Psoas muscle (tissue), 8 donors: ENCODE results near the gene PRKCH. TPM values are rescaled to one million over a fixed set of nuclear protein-coding genes. Genes with fewer than 3 reads are reported as not detected.

ENCODE experiments used
- ATAC-seq, 4 donors: fragments of 200-7000 bp; cut with Tn5 transposase; one replicate each; pipeline ENCODE4 v1.9.1; 2020; ENCODE audit warnings: moderate library complexity in 3 of 4, mild to moderate bottlenecking in 2 of 4
- DNase-seq, 2 donors: peaks; one replicate each; pipeline ENCODE4 v3.0.0-alpha.2; 2020
- H3K27ac ChIP-seq: fragments of 200-600 bp; one replicate; pipeline ENCODE4 v1.8.0; 2022
- H3K27me3 ChIP-seq, 3 donors: fragments of 200-600 bp in 1 of 3; one replicate each; pipeline versions ENCODE4 v1.6.1 to v1.8.0; 2013 to 2022; ENCODE audit warnings: low read length in 2 of 3, mild to moderate bottlenecking in 2 of 3, moderate library complexity in 1 of 3; ENCODE audit not compliant: insufficient read depth in 3 of 3
- H3K36me3 ChIP-seq, 2 donors: fragments of 200-600 bp in 1 of 2; one replicate each; pipeline versions ENCODE4 v1.6.1 to v1.8.0; 2013 to 2022; ENCODE audit warnings: low read depth in 1 of 2, mild to moderate bottlenecking in 1 of 2, moderate library complexity in 1 of 2; ENCODE audit not compliant: insufficient read depth in 1 of 2
- H3K4me1 ChIP-seq: fragments of 200-600 bp; one replicate; pipeline ENCODE4 v1.8.0; 2022
- H3K4me3 ChIP-seq: fragments of 200-600 bp; one replicate; pipeline ENCODE4 v1.8.0; 2022; ENCODE audit warnings: mild to moderate bottlenecking
- H3K9me3 ChIP-seq: fragments of 200-600 bp; one replicate; pipeline ENCODE4 v1.8.0; 2022
- WGBS, 3 donors: extraction: QIAGEN DNeasy Blood & Tissue Kit; methylation state at CpG; one replicate each; pipeline versions ENCODE4 v1.1.6 to v1.1.7; 2013; 5-methylcytosine and 5-hydroxymethylcytosine counted together
- intact Hi-C, 2 donors: fragments of 100-400 bp; cut with DNase I; formaldehyde crosslinking; loops; one replicate each; pipeline versions ENCODE4 v1.11.0 to v1.14.2; 2022
- polyA plus RNA-seq, 3 donors: library from polyadenylated mRNA; stranded (reverse); fragments of 200-250 nt; gene quantifications; one replicate each; pipeline ENCODE4 v1.2.3, GENCODE V29; 2013
- total RNA-seq, 4 donors: library from RNA; stranded (reverse); fragmentation: NEBNext Ultra II Directional in 2 of 4; extraction: Animal tissue kit (Norgen Biotek cat#: 25700) in 2 of 4; gene quantifications; one replicate each; pipeline versions ENCODE4 v1.2.1 to v1.2.4, GENCODE V29; 2021 to 2023
- TF ChIP-seq, protein P1 (sequence below): fragments of 200-600 bp; IDR thresholded peaks from one replicate; pipeline ENCODE4 v1.8.0; 2022; ENCODE audit warnings: antibody characterized with exemption
- donor health status: healthy with polysubstance abuse.
- donor health status: DM: no; HTN: no; CAD: no; lungs with moderate emphysema.
- donor health status: Bipolar disorder and iron deficiency.
- donor health status: healthy.
- donor health status: DM: yes; HTN: yes; CAD: no.
- donor health status: DM: no; HTN: no; CAD: no.
- donor health status: DM: no; HTN: no; CAD: no.
- donor health status: DM: yes; HTN: yes; CAD: no.

The PRKCH gene
- total and polyA plus RNA-seq, 7 donors = 5.9 to 17.9 (median 11.1) TPM

DNA sequence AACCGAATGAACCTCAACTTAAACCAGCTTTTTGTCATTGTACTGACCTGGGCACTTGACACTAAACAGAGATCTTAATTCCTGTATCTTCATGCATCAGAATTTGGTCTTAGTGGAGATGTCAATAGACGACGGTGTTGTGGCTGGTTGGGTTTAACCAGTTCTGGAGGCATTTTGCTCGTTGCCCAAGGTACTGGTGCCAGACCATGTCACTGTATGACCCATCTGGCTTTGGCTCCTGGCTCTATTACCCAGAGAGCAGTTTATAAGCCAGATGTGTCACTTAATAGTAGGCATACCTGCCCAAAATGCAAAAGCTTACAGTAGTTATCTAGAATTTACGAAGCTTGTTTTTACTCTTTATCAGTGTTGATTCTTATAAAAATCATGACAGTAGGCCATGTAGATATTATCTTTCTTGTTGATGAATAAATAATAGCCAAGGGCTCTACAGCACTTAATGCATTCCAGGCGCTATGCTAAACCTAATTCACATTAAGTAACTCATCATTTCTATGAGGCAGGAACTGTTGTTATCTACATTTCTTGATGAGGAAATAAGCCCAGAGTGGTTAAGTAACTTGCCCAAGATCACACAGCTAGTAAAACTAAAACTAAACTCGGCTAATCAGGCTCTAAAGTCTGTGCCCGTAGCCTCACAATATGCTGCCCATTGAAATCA lies 194.2 kb downstream of the PRKCH start:
- H3K9me3 ChIP-seq = no peaks in the 10 kb centered on the region
- no peaks in the 10 kb centered on the region for H3K27me3 ChIP-seq
- peaks cover 28% of the 10 kb centered on the region for H3K4me1 ChIP-seq
- WGBS, 3 donors = 84 to 90% (median 89%) methylated on average over 8 of the region's 8 CpGs
- intact Hi-C loops = no loop called here
- DNase-seq (no peak), ATAC-seq (no peak)
- H3K36me3 ChIP-seq = no peaks in the 10 kb centered on the region
- no peak overlapping the region for H3K4me3 ChIP-seq
- TF ChIP-seq, protein P1, sequence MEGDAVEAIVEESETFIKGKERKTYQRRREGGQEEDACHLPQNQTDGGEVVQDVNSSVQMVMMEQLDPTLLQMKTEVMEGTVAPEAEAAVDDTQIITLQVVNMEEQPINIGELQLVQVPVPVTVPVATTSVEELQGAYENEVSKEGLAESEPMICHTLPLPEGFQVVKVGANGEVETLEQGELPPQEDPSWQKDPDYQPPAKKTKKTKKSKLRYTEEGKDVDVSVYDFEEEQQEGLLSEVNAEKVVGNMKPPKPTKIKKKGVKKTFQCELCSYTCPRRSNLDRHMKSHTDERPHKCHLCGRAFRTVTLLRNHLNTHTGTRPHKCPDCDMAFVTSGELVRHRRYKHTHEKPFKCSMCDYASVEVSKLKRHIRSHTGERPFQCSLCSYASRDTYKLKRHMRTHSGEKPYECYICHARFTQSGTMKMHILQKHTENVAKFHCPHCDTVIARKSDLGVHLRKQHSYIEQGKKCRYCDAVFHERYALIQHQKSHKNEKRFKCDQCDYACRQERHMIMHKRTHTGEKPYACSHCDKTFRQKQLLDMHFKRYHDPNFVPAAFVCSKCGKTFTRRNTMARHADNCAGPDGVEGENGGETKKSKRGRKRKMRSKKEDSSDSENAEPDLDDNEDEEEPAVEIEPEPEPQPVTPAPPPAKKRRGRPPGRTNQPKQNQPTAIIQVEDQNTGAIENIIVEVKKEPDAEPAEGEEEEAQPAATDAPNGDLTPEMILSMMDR = no peak
- no peak overlapping the region for H3K27ac ChIP-seq

DNA sequence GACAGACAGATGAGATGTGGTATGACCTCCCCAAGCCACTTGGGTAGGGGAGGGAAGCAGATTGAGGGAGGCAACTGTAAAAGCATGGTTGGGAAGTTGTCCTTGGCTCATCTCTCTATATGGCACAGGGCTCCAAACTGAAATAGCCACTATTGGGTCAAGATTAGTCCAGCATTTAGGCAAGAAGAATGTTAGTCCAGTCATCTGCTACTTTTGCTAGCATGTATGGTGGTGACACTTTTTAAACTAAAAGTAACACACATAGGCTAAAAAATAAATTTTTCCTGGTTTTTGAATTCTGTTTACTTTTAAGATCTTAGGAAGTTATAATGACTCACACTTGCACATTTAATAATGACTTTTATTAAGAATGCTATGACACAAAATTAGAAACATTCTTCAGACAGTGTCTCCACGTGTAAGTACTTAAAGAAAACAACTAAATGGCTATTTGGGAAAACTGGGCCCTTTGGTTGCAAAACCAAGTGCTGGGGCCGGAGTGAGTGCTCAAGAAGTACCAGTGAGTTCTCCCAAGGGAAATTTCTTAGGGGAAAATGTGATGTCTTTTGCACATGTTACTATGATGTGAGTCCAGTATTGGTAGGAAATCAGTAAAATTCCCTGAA lies 194.9 kb downstream of the PRKCH start:
- H3K4me1 ChIP-seq = peaks cover 27% of the 10 kb centered on the region
- peak in 1 of 2 donors; percentile 17 for DNase-seq
- peak in 1 of 4 donors; percentile 42 for ATAC-seq
- no peak overlapping the region for H3K4me3 ChIP-seq
- H3K9me3 ChIP-seq = no peaks in the 10 kb centered on the region
- H3K27me3 ChIP-seq = no peaks in the 10 kb centered on the region
- WGBS, 3 donors = 31 to 73% (median 51%) methylated on average over 2 of the region's 2 CpGs
- intact Hi-C loops = no loop called here
- TF ChIP-seq, protein P1 = no peak
- no peaks in the 10 kb centered on the region for H3K36me3 ChIP-seq
- H3K27ac ChIP-seq = peak overlapping the region; percentile 7

DNA sequence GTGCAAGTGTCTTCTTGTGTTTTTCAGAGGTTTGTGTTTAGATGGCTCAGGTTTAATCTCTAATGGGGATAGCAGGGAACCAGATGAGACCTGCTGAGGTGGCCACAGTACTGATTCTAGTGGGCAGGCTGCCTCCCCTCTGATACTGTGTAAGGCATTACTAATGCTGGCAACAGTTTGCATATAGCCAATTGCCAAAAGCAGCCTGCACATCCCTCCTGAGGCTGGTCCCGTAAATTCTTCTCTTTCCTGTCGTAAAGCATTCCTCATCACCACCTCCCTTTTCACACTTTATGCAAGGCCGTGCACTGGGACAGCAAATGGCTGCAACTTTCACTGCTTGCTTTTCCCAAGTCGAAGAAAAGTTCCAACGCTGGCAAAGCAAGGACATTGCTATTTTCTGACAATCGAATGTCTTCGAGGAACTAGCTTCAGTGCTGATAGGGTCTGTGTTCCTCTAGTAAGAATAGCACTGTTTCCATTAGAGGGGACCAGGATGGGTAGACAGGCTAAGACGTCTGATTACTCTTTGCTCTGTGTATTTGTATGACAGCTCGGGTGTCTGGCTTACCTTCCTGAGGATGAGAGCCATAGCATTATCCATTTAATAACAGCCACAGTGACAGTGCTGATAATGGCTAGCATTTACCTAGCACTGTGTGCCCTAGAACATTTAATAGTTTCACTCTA lies 195.7 kb downstream of the PRKCH start:
- TF ChIP-seq, protein P1 = no peak
- ATAC-seq (peak in 3 of 4 donors; percentile 28 to 67 (median 63)), DNase-seq (no peak)
- H3K9me3 ChIP-seq = no peaks in the 10 kb centered on the region
- no peaks in the 10 kb centered on the region for H3K27me3 ChIP-seq
- 47 to 55% (median 48%) methylated on average over 9 of the region's 9 CpGs for WGBS, 3 donors
- intact Hi-C loops = no loop called here
- H3K27ac ChIP-seq = peak overlapping the region; percentile 7
- no peaks in the 10 kb centered on the region for H3K36me3 ChIP-seq
- H3K4me3 ChIP-seq = no peak overlapping the region
- peaks cover 23% of the 10 kb centered on the region for H3K4me1 ChIP-seq

DNA sequence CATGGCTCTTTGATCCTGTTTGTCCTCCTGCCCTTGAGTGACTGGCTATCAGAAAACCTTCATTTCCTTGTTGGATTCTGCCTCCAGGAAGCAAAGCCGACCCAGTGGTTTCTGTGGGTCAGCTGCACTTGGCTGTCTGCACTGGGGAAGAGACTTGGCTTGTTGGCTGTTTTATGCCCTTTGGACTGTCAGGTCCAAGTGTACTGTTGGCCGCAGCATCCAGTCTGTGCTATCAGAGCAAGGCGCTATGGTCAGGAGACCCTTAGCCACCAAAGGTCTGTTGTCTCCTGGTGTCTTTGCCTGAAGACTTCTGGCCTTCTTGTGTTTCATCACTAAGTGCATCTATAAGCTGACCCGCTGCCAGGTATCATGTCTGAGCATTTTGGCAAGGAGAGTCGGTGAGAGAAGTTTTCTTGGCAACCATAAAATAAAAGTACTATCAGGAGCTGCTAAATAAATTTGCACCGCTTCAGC lies 196.6 kb downstream of the PRKCH start:
- no peak for DNase-seq

More for the DNA sequence above, 196.6 kb downstream of the PRKCH start:
- TF ChIP-seq, protein P1 = no peak
- Histone ChIP-seq H3K9me3 (no peaks in the 10 kb centered on the region), H3K36me3 (no peaks in the 10 kb centered on the region), H3K27ac (no peak overlapping the region), H3K4me1 (peaks cover 23% of the 10 kb centered on the region), H3K4me3 (no peak overlapping the region), H3K27me3 (no peaks in the 10 kb centered on the region)
- ATAC-seq = peak in 2 of 4 donors; percentile 34 to 36
- intact Hi-C loops = no loop called here
- WGBS, 3 donors = 23 to 37% (median 24%) methylated on average over 6 of the region's 6 CpGs
